ENCODE results near the gene ARMCX2.

DNA sequence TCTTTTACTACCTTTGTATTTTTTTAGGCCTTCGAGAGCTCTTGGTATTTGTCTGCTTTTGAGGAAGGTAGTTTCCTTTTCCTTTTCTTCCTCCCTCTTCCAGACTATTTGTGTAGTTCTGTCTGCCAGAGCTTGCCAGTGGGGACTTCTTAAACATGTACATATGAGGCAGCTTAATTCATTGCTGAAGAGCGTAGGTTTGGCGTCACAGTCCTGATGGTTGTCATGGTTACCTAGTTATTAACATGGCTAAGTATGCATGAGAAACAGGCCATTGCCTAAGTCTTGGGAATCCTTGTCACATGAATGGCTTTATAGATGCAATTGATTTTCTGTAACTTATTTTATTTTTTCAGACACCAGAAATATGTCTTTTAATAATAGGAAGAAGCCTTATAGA, 48.5 kb upstream of the ARMCX2 start:
- TF ChIP-seq, protein P1, sequence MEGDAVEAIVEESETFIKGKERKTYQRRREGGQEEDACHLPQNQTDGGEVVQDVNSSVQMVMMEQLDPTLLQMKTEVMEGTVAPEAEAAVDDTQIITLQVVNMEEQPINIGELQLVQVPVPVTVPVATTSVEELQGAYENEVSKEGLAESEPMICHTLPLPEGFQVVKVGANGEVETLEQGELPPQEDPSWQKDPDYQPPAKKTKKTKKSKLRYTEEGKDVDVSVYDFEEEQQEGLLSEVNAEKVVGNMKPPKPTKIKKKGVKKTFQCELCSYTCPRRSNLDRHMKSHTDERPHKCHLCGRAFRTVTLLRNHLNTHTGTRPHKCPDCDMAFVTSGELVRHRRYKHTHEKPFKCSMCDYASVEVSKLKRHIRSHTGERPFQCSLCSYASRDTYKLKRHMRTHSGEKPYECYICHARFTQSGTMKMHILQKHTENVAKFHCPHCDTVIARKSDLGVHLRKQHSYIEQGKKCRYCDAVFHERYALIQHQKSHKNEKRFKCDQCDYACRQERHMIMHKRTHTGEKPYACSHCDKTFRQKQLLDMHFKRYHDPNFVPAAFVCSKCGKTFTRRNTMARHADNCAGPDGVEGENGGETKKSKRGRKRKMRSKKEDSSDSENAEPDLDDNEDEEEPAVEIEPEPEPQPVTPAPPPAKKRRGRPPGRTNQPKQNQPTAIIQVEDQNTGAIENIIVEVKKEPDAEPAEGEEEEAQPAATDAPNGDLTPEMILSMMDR (conservative IDR thresholded peaks at IDR 0.05), result no peak
- TF ChIP-seq ZFX (IDR thresholded peaks at IDR 0.05), result no peak
